Measurements from ENCODE around the gene TBC1D23. TPM values are rescaled to one million over a fixed set of nuclear protein-coding genes. Genes with fewer than 3 reads are reported as not detected.
A peak's percentile ranks its signal among the peaks of the same experiment; 100 is the strongest.

The TBC1D23 gene
- total and polyA plus RNA-seq, 9 of the 15 experiments (the other 6 are each of a cell fraction or from before 2014, with no cell fraction given) = 23.4 to 85.8 (median 43.7) TPM

DNA sequence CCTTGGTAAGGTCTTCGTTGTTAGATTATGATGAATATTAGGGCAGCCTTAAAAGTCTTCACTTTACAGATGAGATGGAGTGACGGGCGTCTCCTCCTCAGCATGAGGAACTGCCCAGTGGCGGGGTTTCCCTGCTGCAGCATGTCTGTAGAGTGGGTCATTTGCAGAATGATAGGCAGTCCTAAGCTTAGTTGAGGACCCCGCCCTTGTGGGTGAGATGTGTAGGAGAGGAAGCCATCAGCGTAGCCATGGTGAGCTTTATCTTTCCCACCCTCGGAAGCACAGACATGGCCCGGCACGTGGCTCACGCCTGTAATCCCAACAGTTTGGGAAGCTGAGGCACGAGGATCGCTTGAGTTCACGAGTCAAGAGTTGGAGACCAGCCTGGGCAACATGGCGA, 74.6 kb downstream of the TBC1D23 start (continued):
- no peak for TF ChIP-seq ZNF3 (CRISPR knock-in tag; IDR thresholded peaks at IDR 0.05)
- no peak for TF ChIP-seq TAF7 (tag; IDR thresholded peaks at IDR 0.05)
- TF ChIP-seq ZBTB43 (CRISPR knock-in tag; IDR thresholded peaks at IDR 0.05) = no peak
- TF ChIP-seq, protein P1, sequence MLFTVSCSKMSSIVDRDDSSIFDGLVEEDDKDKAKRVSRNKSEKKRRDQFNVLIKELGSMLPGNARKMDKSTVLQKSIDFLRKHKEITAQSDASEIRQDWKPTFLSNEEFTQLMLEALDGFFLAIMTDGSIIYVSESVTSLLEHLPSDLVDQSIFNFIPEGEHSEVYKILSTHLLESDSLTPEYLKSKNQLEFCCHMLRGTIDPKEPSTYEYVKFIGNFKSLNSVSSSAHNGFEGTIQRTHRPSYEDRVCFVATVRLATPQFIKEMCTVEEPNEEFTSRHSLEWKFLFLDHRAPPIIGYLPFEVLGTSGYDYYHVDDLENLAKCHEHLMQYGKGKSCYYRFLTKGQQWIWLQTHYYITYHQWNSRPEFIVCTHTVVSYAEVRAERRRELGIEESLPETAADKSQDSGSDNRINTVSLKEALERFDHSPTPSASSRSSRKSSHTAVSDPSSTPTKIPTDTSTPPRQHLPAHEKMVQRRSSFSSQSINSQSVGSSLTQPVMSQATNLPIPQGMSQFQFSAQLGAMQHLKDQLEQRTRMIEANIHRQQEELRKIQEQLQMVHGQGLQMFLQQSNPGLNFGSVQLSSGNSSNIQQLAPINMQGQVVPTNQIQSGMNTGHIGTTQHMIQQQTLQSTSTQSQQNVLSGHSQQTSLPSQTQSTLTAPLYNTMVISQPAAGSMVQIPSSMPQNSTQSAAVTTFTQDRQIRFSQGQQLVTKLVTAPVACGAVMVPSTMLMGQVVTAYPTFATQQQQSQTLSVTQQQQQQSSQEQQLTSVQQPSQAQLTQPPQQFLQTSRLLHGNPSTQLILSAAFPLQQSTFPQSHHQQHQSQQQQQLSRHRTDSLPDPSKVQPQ (CRISPR knock-in tag; IDR thresholded peaks at IDR 0.05; ENCODE audit: borderline replicate concordance) = no peak
- TF ChIP-seq HNRNPUL1 (IDR thresholded peaks at IDR 0.05; ENCODE audit: low read length) = no peak
- no peak for TF ChIP-seq PHF8 (IDR thresholded peaks at IDR 0.05; ENCODE audit: borderline replicate concordance, low read length)
- TF ChIP-seq ZBTB8A (IDR thresholded peaks at IDR 0.05; ENCODE audit: partially characterized antibody) = no peak
- TF ChIP-seq MAFF (IDR thresholded peaks at IDR 0.05; ENCODE audit: low read length) = no peak
- TF ChIP-seq, protein P2, sequence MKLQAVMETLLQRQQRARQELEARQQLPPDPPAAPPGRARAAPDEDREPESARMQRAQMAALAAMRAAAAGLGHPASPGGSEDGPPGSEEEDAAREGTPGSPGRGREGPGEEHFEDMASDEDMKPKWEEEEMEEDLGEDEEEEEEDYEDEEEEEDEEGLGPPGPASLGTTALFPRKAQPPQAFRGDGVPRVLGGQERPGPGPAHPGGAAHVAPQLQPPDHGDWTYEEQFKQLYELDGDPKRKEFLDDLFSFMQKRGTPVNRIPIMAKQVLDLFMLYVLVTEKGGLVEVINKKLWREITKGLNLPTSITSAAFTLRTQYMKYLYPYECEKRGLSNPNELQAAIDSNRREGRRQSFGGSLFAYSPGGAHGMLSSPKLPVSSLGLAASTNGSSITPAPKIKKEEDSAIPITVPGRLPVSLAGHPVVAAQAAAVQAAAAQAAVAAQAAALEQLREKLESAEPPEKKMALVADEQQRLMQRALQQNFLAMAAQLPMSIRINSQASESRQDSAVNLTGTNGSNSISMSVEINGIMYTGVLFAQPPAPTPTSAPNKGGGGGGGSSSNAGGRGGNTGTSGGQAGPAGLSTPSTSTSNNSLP (IDR thresholded peaks at IDR 0.05; ENCODE audit: borderline replicate concordance, low read depth, low read length) = no peak
- TF ChIP-seq ZNF324 (CRISPR knock-in tag; IDR thresholded peaks at IDR 0.05) = no peak
- peak in 1 of 2 experiments; percentile 43; a peak in 1 of 4 replicates for TF ChIP-seq CSDE1 (IDR thresholded peaks at IDR 0.05)
- no peak for TF ChIP-seq ZNF24 (IDR thresholded peaks at IDR 0.05)
- TF ChIP-seq DPF2 (IDR thresholded peaks at IDR 0.05) = peak; percentile 28
- no peak for TF ChIP-seq ZBTB1 (CRISPR knock-in tag; IDR thresholded peaks at IDR 0.05; ENCODE audit: borderline replicate concordance, low read depth)
- no peak for TF ChIP-seq SIRT6 (IDR thresholded peaks at IDR 0.05; ENCODE audit: low read depth, low read length)
- TF ChIP-seq NR1H2 (CRISPR knock-in tag; IDR thresholded peaks at IDR 0.05) = no peak
- no peak for TF ChIP-seq ILF3 (IDR thresholded peaks at IDR 0.05; ENCODE audit: borderline replicate concordance)
- TF ChIP-seq ZSCAN29 (IDR thresholded peaks at IDR 0.05) = no peak
- TF ChIP-seq, protein P3, sequence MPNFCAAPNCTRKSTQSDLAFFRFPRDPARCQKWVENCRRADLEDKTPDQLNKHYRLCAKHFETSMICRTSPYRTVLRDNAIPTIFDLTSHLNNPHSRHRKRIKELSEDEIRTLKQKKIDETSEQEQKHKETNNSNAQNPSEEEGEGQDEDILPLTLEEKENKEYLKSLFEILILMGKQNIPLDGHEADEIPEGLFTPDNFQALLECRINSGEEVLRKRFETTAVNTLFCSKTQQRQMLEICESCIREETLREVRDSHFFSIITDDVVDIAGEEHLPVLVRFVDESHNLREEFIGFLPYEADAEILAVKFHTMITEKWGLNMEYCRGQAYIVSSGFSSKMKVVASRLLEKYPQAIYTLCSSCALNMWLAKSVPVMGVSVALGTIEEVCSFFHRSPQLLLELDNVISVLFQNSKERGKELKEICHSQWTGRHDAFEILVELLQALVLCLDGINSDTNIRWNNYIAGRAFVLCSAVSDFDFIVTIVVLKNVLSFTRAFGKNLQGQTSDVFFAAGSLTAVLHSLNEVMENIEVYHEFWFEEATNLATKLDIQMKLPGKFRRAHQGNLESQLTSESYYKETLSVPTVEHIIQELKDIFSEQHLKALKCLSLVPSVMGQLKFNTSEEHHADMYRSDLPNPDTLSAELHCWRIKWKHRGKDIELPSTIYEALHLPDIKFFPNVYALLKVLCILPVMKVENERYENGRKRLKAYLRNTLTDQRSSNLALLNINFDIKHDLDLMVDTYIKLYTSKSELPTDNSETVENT (CRISPR knock-in tag; IDR thresholded peaks at IDR 0.05) = no peak
- no peak for TF ChIP-seq CC2D1A (IDR thresholded peaks at IDR 0.05)
- no peak for TF ChIP-seq HDGF (IDR thresholded peaks at IDR 0.05)
- TF ChIP-seq, protein P4, sequence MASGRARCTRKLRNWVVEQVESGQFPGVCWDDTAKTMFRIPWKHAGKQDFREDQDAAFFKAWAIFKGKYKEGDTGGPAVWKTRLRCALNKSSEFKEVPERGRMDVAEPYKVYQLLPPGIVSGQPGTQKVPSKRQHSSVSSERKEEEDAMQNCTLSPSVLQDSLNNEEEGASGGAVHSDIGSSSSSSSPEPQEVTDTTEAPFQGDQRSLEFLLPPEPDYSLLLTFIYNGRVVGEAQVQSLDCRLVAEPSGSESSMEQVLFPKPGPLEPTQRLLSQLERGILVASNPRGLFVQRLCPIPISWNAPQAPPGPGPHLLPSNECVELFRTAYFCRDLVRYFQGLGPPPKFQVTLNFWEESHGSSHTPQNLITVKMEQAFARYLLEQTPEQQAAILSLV (tag; IDR thresholded peaks at IDR 0.05) = no peak
- no peak for TF ChIP-seq KAT8 (IDR thresholded peaks at IDR 0.05; ENCODE audit: low read depth)

Data from K562 (cell line).